RCC 7860 (cell line): ENCODE data around the gene NTSR1.
A peak's percentile ranks its signal among the peaks of the same experiment; 100 is the strongest.

Experiments used
- DNase-seq: peaks from one replicate; pipeline ENCODE4 v3.0.0-alpha.2; 2015; ENCODE audit warnings: low spot score
- FAIRE-seq: peaks from 2 replicates; lab custom pipeline; 2012; peaks lifted over from hg19 to GRCh38; lab: Jason Lieb, UNC

NTSR1 gene

DNA sequence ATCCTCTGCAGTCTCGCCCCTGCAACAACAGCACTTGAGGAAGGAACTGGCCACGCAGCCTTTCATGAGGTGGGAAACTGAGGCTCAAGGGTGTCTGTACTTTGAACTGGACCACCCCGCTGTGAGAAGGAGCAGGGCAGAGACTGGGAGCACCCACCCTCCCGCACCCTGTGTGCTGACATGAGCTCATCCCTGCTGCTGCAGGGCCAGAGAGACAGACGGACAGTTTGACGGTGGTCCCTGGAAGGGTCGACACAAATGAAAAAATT lies 70.7 kb downstream of the NTSR1 start:
- no peak for FAIRE-seq
- DNase-seq: no peak

- no peak for FAIRE-seq
- DNase-seq: no peak
Measured at GRCh38 chr20:62780204-62780603, 71.6 kb downstream of the NTSR1 start.

DNA sequence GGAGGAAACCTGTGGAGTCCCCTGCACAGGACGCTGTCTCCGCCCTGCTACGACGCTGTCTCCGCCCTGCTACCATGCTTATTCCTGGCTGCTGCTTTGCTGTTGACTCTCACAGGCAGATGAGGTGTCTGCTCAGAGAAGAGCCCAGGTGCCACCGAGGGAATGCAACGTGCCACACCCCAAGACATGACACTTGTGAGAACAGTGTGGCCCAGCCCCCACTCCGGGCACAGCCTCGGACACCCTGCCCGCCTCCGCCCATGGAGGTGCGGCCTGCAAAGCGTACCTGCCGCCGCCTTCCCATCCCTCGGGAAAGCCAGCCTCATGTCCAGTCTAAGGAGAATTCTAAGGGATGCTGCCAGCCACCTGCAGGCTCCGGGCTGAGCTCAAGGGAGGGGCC lies 72.1 kb downstream of the NTSR1 start:
- FAIRE-seq (no peak), DNase-seq (no peak)

- DNase-seq (no peak), FAIRE-seq (no peak)
Measured at GRCh38 chr20:62782149-62782892, 73.7 kb downstream of the NTSR1 start.

GRCh38 chr20:62782893-62783278 lies 74.2 kb downstream of the NTSR1 start:
- FAIRE-seq (no peak), DNase-seq (no peak)

GRCh38 chr20:62784497-62784896 lies 75.9 kb downstream of the NTSR1 start:
- FAIRE-seq (no peak), DNase-seq (no peak)

- DNase-seq (no peak), FAIRE-seq (no peak)
Measured at GRCh38 chr20:62785393-62785792, 76.8 kb downstream of the NTSR1 start.

GRCh38 chr20:62786157-62786556 lies 77.5 kb downstream of the NTSR1 start:
- DNase-seq (no peak), FAIRE-seq (no peak)

DNA sequence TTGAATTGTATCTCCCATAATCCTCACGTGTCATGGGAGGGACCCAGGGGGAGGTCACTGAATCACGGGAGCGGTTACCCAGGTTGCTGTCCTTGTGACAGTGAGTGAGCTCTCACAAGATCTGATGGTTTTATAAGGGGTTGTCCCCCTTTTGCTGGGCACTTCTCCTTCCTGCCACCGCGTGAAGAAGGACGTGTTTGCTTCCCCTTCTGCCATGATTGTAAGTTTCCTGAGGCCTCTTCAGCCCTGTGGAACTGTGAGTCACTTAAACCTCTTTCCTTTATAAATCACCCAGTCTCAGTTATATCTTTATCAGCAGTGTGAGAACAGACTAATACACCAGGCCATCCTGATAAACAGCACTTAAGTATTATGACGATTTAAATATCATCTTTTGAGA lies 78.7 kb downstream of the NTSR1 start:
- FAIRE-seq: no peak
- no peak for DNase-seq

DNA sequence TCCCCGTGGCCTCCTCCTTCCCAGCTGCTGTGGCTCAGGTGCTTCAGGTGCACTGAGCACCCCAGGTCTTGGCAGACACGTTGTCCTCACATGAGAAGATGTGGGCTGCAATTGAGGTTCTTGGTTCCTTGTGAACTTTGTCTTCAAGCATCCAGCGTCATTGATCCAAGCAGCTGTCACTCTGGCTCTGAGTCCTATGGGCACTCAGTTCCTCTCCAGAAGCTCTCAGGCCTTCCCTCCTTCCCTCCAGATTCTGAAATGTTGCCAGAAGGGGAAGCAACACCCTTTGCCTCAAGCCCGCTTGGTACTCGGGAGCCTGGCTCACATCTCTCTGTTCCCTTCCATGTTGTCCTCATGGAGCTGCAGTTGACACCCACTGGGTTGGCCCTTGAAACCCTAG lies 79.2 kb downstream of the NTSR1 start:
- no peak for FAIRE-seq

DNA sequence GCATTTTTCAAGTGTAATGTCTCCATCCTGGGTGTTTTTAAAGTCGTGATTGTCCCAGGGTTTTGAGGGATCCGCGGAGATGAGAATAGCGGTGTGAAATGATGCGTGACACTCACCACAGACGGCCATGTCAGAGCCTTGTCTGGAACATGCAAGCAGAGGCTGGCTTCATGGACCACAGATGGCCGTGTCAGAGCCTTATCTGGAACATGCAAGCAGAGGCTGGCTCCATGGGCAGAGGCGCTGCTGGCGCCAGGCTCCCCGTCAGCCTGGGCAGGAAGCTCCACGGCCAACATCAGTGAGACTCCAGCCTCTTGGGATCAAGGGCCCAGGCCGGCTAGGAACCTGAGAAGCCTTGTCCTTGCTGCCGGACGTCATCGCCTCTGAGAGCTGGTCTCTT lies 80.0 kb downstream of the NTSR1 start:
- FAIRE-seq (no peak), DNase-seq (no peak)

More for the DNA sequence above, 79.2 kb downstream of the NTSR1 start:
- DNase-seq: no peak

- no peak for DNase-seq
- no peak for FAIRE-seq
Measured at GRCh38 chr20:62790075-62790474, 81.4 kb downstream of the NTSR1 start.

GRCh38 chr20:62791301-62792181 lies 82.9 kb downstream of the NTSR1 start:
- DNase-seq: peak; percentile 84
- FAIRE-seq: no peak

DNA sequence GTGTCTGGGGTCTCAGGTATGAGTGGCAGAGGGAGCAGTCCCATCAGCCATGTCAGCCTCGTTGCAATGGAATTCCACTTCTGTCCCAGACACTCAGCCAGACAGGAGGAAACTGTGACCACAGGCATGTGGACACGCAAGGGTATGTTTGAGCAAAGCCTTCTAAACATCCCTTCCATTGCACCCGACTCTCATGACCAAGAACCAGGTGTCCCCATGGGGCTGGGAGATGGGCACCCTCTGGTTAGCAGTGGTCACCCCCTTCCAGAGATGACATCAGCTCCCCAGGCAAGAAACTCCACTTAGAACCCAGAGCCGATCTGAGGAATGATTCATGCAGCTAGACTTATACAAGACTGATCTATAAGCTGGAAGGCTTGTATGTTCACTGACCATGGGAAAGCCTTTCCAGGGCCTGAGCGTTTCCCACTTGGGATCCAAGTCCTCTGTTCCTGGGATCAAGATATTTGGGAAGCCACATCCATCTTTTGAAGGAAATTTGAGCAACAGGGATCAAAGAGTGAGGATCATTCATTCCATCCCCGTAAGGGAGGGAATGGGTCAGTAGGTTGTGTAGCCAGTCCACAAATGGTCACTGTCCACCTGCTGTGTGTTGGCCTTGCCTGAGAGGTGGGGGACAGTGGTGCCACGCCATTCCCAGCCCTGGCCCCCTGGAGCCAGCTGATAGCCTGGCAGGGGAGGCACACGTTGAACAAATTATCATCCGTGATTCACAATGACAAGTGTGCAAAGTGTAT lies 83.7 kb downstream of the NTSR1 start:
- DNase-seq (peak; percentile 83), FAIRE-seq (peak; percentile 32)

- FAIRE-seq: no peak
- no peak for DNase-seq
Measured at GRCh38 chr20:62792940-62793756, 84.5 kb downstream of the NTSR1 start.

DNA sequence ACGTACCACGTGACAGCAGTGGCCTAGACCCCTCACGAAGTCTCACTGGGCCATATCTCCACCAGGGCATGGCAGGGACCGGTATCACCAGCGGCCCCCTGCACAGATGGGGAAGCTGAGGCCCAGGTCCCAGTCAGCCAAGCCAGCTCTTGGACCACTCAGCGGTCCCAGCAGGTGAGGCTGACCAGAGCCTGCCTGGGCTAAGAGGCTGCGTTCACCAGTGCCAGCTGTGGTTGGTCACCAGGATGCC lies 85.0 kb downstream of the NTSR1 start:
- DNase-seq (no peak), FAIRE-seq (no peak)

DNA sequence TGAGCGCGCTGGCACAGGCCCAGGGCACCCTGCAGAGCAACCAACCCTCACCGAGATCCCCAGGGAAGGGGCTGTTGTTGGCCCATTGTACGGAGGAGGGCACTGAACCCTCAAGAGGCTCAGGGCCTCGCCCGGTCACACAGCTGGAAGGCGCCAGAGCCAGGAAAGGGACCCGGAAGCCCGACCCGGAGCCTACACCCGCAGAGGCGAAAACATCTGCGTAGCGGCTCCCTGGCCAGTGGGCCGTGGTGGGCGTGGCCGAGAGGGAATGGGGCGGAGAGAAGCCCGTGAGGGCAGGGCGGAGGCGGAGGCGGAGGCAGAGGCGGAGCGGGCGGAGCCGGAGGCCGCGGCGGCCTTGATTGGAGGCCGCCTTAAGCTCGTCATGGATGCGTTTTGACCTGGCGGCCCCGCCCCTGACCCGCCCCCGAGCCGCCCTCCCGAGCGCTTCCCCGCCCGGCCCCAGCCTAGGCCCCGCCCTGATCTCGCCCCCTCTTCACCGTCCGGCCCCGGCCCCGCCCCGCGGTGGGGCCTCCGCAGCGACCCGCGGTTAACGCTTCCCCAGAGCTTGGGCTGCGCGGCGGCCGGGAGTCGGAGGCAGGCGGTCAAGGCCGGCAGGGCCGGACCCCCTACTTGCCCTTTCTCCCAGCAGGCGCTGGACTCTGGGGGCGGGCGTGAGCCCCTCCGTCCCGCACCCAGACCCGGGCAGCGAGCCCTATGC lies 85.5 kb downstream of the NTSR1 start:
- FAIRE-seq: peak; percentile 37
- DNase-seq: peak; percentile 95

- no peak for FAIRE-seq
Measured at GRCh38 chr20:62795023-62795761, 86.6 kb downstream of the NTSR1 start.

GRCh38 chr20:62796699-62797491 lies 88.3 kb downstream of the NTSR1 start:
- DNase-seq: no peak
- no peak for FAIRE-seq

More at GRCh38 chr20:62795023-62795761, 86.6 kb downstream of the NTSR1 start:
- peak; percentile 50 for DNase-seq
